ENCODE measurements around the gene RPS6KB2. TPM values are rescaled to one million over a fixed set of nuclear protein-coding genes. Genes with fewer than 3 reads are reported as not detected.

RPS6KB2 gene
- total and polyA plus RNA-seq, 2 donors (not counting 3 experiments of a cell fraction or from before 2014, with no cell fraction given): 53.8 to 60.0 TPM

GRCh38 chr11:67395555-67396258 is 32.6 kb upstream of the RPS6KB2 start:
- Histone ChIP-seq H2AFZ (ENCODE audit: low read depth, low read length) (no peak overlapping the region), H4K20me1 (replicated peaks; ENCODE audit: control insufficient read depth, extremely low read depth, insufficient read depth, low read length) (no peaks in the 10 kb centered on the region), H3K4me3 (replicated peaks in 1 of 3; ENCODE audit: insufficient read depth in 1 of 3, low read depth in 1 of 3, low read length in 3 of 3) (no peak overlapping the region), H3K27me3 (ENCODE audit: control insufficient read depth in 2 of 2, insufficient read depth in 2 of 2, low read length in 2 of 2) (no peaks in the 10 kb centered on the region), H3K9me1 (replicated peaks; ENCODE audit: control insufficient read depth, extremely low read depth, insufficient read depth, low read length) (no peaks in the 10 kb centered on the region), H3K4me1 (ENCODE audit: control insufficient read depth, extremely low read depth, insufficient read depth, low read length) (peaks cover 23% of the 10 kb centered on the region), H3K4me2 (ENCODE audit: insufficient read depth, low read length) (no peak overlapping the region), H3K36me3 (ENCODE audit: control insufficient read depth in 2 of 2, extremely low read depth in 1 of 2, insufficient read depth in 2 of 2, low read length in 2 of 2) (peaks cover 6 to 27% of the 10 kb centered on the region in 2 experiments), H3K79me2 (ENCODE audit: control insufficient read depth, insufficient read depth, low read length) (peaks cover 17% of the 10 kb centered on the region), H3K27ac (ENCODE audit: insufficient read depth, low read depth, low read length) (no peak overlapping the region), H3K9me3 (replicated peaks; ENCODE audit: control insufficient read depth, insufficient read depth, low read length) (no peaks in the 10 kb centered on the region), H3K9ac (replicated peaks; ENCODE audit: extremely low read depth, insufficient read depth, low read length) (no peak overlapping the region)
- no peak for DNase-seq (ENCODE audit: low read depth, low spot score)
- dilution Hi-C loops (cut with MboI; ENCODE audit: extremely low pct_ligation_motif_present, low sequenced_read_pairs) (no loop called here), intact Hi-C loops (cut with micrococcal nuclease) (no loop called here)
- BruUV-seq (replicated peaks): no TSS peak
- TF ChIP-seq MAX (IDR thresholded peaks at IDR 0.05; ENCODE audit: insufficient read depth, insufficient read length): no peak
- TF ChIP-seq POLR2AphosphoS5 (IDR thresholded peaks at IDR 0.05; ENCODE audit: insufficient read depth, low read depth, low read length): no peak
- TF ChIP-seq GATA2 (IDR thresholded peaks at IDR 0.05; ENCODE audit: insufficient read depth, insufficient read length, low read depth, low read length): no peak
- no peak for TF ChIP-seq EZH2 (IDR thresholded peaks at IDR 0.05; ENCODE audit: borderline replicate concordance, low read depth, low read length, severe bottlenecking)
- TF ChIP-seq POLR2A (IDR thresholded peaks at IDR 0.05; ENCODE audit: low read depth, low read length): no peak
- CTCF ChIA-PET: interaction anchor here (1.4 to 2.7 kb wide), 2 partner anchors 9 to 13 kb away, joined by 4 to 9 read pairs; no protein-coding TSS in a partner anchor
- FAIRE-seq: no peak
- POLR2A ChIA-PET: no interaction called here

GRCh38 chr11:67396259-67396581 is 32.1 kb upstream of the RPS6KB2 start:
- CTCF ChIA-PET: interaction anchor here (2.7 kb wide), 1 partner anchor 14 kb away, joined by 9 read pairs; no protein-coding TSS in a partner anchor

More at GRCh38 chr11:67396259-67396581, 32.1 kb upstream of the RPS6KB2 start:
- Histone ChIP-seq H3K9me3 (replicated peaks; ENCODE audit: control insufficient read depth, insufficient read depth, low read length) (no peaks in the 10 kb centered on the region), H3K27ac (ENCODE audit: insufficient read depth, low read depth, low read length) (no peak overlapping the region), H3K4me3 (replicated peaks in 1 of 3; ENCODE audit: insufficient read depth in 1 of 3, low read depth in 1 of 3, low read length in 3 of 3) (no peak overlapping the region), H3K27me3 (ENCODE audit: control insufficient read depth in 2 of 2, insufficient read depth in 2 of 2, low read length in 2 of 2) (no peaks in the 10 kb centered on the region), H3K9ac (replicated peaks; ENCODE audit: extremely low read depth, insufficient read depth, low read length) (no peak overlapping the region), H3K36me3 (ENCODE audit: control insufficient read depth in 2 of 2, extremely low read depth in 1 of 2, insufficient read depth in 2 of 2, low read length in 2 of 2) (peaks cover 6 to 27% of the 10 kb centered on the region in 2 experiments), H3K9me1 (replicated peaks; ENCODE audit: control insufficient read depth, extremely low read depth, insufficient read depth, low read length) (no peaks in the 10 kb centered on the region), H3K79me2 (ENCODE audit: control insufficient read depth, insufficient read depth, low read length) (peaks cover 20% of the 10 kb centered on the region), H3K4me1 (ENCODE audit: control insufficient read depth, extremely low read depth, insufficient read depth, low read length) (peaks cover 23% of the 10 kb centered on the region), H2AFZ (ENCODE audit: low read depth, low read length) (no peak overlapping the region), H3K4me2 (ENCODE audit: insufficient read depth, low read length) (no peak overlapping the region), H4K20me1 (replicated peaks; ENCODE audit: control insufficient read depth, extremely low read depth, insufficient read depth, low read length) (no peaks in the 10 kb centered on the region)
- no peak for FAIRE-seq
- POLR2A ChIA-PET: no interaction called here
- intact Hi-C loops (cut with micrococcal nuclease) (no loop called here), dilution Hi-C loops (cut with MboI; ENCODE audit: extremely low pct_ligation_motif_present, low sequenced_read_pairs) (no loop called here)
- BruUV-seq (replicated peaks): no TSS peak
- DNase-seq (ENCODE audit: low read depth, low spot score): no peak
- TF ChIP-seq POLR2A (IDR thresholded peaks at IDR 0.05; ENCODE audit: low read depth, low read length) (no peak), EZH2 (IDR thresholded peaks at IDR 0.05; ENCODE audit: borderline replicate concordance, low read depth, low read length, severe bottlenecking) (no peak)

All from endothelial cell of umbilical vein (primary cell).